ENCODE results near the gene PAN2.
"Not testable (repeated sequence)": the region's sequence is repeated elsewhere in the genome, so short reads cannot be mapped to it uniquely, and the experiment has no call there.

The PAN2 gene, protein sequence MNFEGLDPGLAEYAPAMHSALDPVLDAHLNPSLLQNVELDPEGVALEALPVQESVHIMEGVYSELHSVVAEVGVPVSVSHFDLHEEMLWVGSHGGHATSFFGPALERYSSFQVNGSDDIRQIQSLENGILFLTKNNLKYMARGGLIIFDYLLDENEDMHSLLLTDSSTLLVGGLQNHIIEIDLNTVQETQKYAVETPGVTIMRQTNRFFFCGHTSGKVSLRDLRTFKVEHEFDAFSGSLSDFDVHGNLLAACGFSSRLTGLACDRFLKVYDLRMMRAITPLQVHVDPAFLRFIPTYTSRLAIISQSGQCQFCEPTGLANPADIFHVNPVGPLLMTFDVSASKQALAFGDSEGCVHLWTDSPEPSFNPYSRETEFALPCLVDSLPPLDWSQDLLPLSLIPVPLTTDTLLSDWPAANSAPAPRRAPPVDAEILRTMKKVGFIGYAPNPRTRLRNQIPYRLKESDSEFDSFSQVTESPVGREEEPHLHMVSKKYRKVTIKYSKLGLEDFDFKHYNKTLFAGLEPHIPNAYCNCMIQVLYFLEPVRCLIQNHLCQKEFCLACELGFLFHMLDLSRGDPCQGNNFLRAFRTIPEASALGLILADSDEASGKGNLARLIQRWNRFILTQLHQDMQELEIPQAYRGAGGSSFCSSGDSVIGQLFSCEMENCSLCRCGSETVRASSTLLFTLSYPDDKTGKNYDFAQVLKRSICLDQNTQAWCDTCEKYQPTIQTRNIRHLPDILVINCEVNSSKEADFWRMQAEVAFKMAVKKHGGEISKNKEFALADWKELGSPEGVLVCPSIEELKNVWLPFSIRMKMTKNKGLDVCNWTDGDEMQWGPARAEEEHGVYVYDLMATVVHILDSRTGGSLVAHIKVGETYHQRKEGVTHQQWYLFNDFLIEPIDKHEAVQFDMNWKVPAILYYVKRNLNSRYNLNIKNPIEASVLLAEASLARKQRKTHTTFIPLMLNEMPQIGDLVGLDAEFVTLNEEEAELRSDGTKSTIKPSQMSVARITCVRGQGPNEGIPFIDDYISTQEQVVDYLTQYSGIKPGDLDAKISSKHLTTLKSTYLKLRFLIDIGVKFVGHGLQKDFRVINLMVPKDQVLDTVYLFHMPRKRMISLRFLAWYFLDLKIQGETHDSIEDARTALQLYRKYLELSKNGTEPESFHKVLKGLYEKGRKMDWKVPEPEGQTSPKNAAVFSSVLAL

DNA sequence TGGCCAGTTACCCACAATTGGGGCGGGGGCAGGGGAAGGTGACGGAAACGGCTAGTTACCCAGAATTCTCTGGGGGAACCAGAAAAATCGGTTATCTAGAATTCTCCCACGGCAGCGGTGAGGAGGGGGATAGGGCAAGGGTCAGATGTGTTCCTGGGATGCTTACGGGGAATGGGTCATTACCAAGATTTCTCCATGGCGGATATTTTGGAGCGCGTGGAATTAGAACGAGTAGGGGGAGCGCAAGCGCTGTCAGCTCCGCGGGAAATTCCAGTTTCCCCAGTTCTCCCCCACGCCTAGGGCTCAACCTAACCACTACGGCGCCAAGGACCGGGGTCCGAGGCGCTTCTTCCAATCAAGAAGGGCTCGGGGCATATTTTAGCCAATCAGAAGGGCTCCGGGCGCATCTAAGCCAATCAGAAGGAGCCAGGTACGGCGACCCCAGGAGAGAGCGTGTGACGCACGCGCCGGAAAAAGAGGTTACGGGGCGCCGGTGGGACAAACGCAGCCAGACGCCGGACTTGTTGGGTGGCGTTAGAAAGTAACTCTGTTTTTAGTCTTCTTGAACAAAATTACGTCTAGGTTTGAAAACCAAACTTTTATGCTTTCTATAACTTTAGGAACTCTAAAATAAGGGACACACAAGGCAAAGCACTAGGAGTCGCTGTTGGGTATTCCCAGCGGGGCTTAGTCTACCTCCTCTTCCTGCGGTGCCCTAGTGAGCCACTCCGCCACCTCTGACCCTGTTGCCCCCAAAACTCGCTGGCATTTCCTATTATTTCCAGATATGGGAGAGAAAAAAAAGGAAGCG, at the start of gene PAN2:
Gene PAN2, minus strand, starts transcription at position 322 of the 811 bp plus-strand sequence. CDS start 906 bp downstream, outside the sequence.
- DNase-seq, result peak; percentile 93

DNA sequence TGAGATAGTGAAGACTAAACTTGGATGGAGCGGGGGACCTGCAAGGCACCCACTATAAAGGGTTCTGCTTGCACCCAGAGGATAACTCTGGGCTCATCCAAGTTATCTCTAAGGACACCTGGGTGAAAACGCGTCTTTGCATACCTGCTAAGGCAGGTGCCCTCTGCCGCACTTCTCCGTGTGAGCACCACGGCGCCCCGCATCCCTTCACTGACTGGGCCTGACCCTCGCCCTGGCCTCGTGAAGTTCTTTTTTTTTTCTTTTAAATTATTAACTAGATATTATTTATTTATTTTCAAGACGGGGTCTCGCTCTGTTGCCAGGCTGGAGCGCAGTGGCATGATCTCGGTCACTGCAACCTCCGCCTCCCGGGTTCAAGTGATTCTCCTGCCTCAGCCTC, 48.8 kb upstream of the PAN2 start:
- no peak for DNase-seq

DNA sequence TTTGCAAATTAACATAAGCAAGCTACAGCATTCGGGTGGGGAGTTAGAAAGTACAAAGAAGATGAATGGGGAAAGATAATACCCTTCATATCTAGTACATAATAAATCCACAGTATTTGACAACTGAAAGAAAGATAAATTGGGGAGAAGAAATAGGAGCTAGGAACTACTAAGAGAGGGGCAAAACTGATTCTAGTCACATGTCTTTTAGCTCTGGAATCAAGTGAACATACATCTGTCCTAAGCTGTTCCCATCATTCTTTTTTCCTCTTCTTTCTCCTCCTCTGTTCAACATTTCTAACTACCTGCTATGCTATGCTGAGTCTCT, 44.2 kb upstream of the PAN2 start:
- DNase-seq, result no peak

DNA sequence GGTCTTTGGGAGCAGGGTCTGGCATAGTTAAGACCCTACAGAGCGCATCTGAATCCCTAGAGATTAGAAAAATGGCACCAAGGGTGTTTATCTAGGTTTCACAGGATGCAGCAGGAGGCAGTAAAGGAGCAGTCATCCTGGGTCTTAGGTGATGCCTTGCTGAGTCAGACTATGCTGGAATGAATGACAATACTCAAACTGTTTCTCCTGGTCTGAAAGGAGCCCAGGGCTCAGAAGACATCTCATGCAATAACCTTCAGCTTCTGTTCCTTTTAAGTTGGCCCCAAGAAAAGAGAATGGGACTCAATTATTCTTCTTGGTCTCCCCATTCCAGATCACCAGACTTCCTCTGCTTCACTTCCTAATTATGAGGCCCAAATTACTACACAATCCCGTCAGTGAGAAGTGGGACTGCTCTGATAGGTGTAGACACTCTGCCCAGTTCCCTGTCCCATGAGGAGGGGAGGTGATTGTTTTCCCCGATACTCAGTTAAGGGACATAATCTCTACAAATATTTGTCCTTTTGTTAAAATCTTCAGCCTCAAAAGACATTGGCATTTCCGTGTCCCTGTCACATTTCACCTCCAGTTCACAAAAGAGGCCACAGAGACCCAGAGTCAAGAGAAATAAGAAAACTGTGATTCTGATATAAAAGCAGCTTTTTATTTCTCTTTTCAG, 43.6 kb upstream of the PAN2 start:
- DNase-seq, result no peak

DNA sequence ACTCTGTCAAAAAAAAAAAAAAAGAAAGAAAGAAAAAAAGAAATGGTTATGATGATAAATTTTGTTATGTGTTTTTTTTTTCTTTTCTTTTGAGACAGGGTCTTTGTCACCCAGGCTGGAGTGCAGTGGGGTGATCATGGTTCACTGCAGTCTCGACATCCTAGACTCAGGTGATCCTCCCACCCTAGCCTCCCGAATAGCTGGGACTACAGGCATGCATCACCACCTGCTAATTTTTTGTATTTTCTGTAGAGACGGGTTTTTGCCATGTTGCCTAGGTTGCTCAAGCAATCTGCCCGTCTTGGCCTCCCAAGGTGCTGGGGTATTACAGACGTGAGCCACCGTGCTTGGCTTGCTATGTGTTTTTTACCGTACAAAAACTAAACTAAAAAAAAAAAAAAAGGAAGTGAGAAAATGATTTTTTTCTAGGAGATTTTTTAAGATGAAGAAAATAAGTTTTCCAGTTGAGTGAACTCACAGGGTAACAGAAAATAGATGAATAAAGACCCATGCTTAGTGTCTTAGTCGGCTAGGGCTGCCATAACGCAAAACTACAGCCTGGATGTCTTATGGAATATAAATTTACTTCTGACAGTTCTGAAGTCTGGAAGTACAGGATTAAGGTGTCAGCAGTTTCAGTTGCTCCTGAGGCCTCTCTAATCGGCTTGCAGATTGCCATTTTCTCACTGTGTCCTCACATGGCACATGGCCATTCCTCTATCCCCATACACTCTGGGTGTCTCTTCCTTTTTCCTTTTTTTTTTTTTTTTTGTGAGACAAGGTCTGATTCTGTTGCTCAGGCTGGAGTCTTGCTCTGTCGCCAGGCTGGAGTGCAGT, 42.0 kb upstream of the PAN2 start:
- DNase-seq, result no peak

DNA sequence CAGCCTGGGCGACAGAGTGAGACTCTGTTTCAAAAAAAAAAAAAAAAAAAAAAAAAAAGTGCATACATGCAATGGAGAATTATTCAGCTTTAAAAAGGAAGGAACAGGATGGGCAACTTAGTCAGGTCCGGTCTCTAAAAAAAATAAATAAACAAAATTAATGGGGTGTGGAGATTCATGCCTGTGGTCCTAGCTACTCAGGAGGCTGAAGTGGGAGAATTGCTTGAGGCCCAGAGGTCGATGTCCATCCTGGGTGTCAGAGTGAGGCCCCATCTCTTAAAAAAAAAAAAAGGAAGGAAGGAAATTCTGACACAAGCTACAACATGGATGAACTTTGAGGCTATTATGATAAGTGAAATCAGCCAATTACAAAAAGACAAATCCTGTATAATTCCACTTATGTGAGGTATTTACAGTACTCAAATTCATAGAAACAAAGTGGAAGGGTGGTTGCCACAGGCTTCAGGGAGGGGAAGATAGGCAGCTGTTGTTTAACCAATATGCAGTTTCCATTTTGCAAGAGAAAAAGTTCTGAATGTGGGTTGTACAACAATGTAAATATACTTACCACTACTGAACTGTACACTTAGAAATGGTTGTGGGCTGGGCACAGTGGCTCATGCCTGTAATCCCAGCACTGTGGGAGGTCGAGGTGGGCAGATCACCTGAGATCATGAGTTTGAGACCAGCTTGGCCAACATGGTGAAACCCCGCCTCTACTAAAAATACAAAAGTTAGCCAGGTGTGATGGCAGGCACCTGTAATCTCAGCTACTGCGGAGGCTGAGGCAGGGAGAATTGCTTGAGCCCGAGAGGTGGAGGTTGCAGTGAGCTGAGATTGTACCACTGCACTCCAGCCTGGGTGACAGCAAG, 41.2 kb upstream of the PAN2 start:
- DNase-seq, result no peak

DNA sequence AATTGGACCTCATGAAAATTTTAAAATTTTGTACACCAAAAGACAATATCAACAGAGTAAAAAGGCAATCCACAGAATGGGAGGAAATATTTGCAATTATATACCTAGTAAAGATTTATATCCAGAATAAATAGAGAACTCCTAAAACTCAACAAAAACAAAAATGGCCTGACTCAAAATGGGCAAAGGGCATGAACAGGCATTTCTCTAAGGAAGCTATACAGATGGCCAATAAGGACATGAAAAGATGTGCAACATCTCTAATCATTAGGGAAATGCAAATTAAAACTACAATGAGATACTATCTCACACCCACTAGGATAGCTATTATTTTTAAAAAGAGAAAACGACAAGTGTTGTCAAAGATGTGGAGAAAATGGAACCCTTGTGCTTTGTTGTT, 39.7 kb upstream of the PAN2 start:
- no peak for DNase-seq

DNA sequence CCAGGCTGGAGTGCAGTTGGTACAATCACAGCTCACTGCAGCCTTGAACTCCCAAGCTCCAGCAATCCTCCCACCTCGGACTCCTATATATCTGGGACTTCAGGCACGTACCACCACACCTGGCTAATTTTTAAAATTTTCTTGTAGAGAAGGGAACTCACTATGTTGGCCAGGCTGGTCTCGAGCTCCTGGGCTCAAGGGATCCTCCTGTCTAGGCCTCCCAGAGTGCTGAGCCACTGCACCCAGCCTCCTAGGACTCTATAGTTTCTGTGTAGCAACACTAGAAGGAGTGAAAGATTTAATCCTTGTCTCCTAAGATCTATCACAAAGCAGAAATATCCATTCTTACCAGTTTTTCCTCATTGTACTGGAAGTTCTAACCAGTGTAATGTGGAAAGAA, 33.1 kb upstream of the PAN2 start:
- DNase-seq, result no peak

DNA sequence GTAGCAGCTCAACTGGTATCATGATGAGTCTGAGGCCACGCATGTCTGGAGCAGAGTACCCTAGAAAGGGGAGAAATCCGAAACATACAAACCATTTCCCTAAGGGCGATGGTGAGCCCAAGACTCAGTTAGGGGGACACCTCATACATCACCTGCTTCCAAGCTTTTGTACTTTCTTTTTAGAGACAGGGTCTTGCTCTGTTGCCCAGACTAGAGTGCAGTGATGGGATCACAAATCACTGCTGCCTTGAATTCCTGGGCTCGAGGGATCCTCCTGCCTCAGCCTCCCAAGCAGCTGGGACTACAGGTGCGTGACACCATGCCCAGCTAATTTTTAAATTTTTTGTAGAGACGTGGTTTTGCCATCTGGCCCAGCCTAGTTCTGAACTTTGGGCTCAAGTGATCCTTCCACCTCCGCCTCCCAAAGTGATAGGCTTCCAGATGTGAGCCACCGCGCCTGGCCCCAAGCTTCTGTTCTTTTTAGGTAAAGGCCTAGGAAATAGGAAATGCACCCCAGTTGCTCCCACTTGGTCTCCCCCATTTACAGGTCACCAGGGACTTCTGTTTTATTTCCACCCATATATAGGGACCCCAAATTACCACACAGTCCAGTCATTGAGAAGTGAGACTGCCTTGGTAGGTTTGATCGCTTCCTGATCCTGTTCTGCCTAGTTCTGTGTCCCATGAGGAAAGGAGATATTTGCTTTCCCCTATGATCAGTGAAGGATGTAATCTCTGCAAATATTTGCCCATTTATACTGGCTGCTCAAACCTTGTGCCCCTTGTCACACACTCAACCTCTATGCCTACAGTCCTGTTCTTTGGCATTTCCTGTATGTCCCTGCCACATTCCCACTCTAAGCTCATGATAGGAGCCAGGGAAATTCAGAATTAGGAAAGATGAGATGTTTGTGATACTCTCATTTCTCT, 28.6 kb upstream of the PAN2 start, which contains the start of gene APOF:
Gene APOF, minus strand, starts transcription at position 728 of the 930 bp plus-strand sequence. Its CDS starts 112 bp downstream, at position 616.
- DNase-seq, result no peak

DNA sequence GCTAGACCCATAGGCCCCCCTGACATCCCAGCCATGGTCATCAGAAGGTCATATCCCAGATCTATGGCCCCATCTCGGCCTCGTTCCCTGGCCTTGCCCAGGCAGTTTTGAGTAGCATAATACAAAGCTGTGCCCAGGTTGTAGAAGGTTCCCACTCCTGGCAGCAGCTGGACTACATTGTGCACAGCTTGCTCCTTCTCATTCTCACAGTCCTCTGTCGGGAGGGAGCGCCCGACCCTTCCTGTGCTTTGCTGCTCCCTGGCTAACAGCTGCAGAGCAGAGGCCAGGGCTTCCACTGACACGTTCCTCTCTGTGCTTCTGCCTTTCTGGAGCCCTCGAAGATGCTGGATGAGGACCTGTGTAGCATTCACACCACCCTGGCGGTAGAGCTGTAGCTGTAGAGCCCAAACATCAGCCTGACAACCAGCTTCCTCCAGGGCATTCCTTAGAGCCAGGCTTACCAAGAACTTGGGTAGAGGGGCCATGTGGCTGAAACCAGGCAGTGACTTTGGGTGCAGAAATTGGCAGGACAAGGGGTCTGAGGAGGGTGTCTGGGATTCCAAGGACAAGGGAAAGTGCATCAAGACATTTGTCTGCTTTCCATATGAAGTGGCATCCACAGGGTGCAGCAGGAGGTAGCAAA, 27.8 kb upstream of the PAN2 start:
- DNase-seq, result no peak

DNA sequence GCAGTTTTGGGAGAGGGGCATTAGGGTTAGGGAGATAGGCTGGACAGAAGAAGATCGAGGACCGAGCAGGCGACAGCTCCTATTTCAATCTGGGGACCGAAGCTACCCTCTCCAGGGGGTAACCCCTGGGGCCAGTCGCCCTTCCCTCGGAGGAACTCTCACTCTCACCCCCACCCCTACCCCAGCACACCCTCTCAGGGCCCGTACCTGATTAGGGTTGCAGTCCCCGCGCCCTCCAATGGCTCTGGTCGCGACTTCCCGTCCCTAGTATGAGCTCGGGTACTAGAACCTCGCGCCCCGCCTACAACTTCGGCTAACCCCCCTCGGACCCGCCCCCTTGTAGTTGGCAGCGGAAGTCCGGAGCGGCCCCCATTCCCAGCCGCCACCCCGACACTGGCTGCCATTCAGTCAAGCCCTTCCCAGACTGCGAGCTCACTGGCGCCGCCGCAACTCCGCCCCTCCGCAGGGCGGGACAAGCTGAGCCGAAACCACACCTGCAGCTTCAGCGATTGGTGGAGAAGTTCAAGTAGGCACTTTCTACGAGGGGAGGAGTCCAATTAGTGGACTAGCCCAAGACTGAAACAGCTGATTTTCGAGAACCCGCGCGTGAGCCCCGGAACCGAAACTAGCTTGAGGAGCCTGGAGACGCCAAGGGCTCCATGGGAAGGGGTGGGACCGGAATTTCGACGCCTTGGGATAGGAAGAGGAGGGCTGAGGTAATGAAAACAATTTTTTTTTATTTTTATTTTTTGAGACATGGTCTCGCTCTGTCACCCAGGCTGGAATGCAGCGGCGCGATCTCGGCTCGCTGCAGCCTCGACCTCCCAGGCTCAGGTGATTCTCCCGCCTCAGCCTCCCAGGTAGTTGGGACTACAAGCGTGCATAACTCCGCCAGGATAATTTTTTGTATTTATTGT, 26.3 kb upstream of the PAN2 start, which contains the start of gene STAT2:
Gene STAT2, minus strand, starts transcription at position 257 of the 917 bp plus-strand sequence. CDS start 3,536 bp downstream, outside the sequence.
- peak; percentile 95 for DNase-seq

DNA sequence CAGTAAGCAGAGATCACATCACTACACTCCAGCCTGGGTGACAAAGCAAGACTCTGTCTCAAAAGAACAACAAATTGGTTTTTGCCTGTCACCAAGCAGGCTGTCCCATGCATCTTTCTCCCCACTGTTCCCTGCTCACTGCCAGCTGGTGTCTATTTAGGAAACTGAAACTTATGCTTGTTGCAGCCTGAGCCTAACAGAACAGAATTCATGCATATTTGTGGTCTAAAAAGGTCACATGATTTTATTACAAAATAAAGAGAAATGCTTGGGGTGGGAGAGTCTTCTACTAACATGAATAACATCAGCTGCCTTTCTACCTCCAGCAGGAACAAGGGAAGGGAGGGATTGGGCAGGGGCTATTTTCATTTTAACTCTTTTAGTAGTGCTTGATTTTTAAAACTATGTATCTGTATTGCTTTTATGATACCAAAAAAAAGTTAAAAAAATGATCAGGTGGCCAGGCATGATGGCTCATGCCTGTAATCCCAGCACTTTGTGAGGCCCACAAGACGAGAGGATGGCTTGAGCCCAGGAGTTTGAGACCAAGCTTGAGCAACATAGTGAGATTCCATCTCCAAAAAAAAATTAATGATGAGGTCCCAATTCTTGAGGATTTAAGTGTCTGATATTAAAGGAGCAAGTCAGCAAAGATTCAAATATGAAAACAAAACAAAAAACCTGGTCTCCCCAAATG, 25.2 kb upstream of the PAN2 start:
- DNase-seq, result no peak

DNA sequence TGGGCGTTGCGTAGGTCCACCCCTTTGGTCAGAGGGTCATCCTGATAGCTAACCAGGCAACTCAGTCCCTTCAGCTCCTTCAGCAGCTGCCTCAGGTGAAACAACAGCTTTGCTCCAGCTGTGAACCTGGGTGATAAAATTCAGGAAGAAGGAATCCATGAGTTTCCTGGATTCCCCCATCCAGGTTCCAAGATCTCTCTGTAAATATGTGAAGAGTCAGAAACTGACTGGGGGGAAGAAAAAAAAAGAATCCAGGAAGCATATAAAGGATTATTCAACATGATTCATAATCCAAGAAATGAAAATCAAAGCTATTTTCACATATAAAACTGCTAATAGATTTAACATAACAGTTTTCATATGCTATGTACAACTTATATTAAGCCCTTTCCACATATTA, 17.5 kb upstream of the PAN2 start:
- DNase-seq, result no peak

DNA sequence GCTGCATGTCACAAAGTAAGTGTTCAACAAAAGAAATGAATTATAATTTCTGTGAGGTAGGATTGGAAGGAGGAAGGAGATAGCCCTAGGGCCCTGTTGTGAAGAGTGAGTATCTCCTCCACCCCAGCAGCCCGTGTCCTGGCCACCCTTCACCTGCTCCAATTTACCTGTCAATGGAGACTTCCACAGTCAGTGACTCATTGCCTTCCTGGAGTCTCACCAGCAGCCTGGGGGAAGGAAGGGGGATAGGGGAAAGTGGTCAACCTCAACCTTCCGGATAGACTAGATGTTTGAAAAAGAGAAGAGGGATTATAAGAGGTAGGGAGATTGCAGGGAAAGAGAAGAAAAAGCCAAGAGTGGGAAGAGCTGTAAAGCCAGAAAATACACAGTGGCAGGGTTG, 16.9 kb upstream of the PAN2 start:
- no peak for DNase-seq

DNA sequence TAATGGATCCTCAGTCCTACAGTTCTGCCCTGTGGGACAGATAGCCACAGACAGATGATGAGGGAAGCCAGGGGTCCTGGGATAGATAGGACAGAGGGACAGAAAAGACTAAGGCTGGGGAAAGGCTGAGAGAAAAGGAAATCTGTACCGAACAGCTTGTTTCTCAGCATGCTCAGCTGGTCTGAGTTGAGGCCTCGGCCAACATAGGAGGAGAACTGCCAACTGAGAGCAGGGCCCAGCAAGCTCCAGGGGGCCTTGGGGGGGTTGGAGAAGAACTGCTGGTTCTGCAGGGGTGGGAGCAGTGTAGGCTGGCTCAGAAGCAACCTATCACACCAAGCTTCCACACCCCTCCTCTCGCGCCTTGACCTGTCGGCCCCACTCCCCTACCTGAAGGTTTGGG, 15.0 kb upstream of the PAN2 start:
- DNase-seq, result no peak

DNA sequence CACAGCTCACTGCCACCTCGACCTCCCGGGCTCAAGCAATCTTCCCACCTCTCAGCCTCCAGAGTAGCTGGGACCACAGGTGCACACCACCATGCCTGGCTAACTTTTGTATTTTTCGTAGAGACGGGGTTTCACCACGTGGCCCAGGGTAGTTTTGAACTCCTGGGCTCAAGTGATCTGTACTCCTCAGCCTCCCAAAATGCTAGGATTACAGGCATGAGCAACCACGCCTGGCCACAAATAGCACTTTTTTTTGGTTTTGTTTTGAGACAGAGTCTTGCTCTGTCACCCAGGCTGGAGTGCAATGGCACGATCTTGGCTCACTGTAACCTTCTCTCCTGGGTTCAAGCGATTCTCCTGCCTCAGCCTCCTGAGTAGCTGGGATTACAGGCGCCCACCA, 13.5 kb upstream of the PAN2 start:
- DNase-seq, result not testable (repeated sequence)

Measured in NCI-H1092 (cell line).